Stimulated activated CD8-positive, alpha-beta memory T cell treated with anti-CD3 and anti-CD28 coated beads, Interleukin-12 subunit alpha, Interleukin-12 subunit beta, amount 100 ng/mL, for 24 hours (primary cell): ENCODE measurements around the gene VPS13C.

Experiments
- DNase-seq: peaks from one replicate; pipeline ENCODE4 v3.0.0-alpha.2; 2020; ENCODE audit errors: extremely low read depth

The VPS13C gene, protein sequence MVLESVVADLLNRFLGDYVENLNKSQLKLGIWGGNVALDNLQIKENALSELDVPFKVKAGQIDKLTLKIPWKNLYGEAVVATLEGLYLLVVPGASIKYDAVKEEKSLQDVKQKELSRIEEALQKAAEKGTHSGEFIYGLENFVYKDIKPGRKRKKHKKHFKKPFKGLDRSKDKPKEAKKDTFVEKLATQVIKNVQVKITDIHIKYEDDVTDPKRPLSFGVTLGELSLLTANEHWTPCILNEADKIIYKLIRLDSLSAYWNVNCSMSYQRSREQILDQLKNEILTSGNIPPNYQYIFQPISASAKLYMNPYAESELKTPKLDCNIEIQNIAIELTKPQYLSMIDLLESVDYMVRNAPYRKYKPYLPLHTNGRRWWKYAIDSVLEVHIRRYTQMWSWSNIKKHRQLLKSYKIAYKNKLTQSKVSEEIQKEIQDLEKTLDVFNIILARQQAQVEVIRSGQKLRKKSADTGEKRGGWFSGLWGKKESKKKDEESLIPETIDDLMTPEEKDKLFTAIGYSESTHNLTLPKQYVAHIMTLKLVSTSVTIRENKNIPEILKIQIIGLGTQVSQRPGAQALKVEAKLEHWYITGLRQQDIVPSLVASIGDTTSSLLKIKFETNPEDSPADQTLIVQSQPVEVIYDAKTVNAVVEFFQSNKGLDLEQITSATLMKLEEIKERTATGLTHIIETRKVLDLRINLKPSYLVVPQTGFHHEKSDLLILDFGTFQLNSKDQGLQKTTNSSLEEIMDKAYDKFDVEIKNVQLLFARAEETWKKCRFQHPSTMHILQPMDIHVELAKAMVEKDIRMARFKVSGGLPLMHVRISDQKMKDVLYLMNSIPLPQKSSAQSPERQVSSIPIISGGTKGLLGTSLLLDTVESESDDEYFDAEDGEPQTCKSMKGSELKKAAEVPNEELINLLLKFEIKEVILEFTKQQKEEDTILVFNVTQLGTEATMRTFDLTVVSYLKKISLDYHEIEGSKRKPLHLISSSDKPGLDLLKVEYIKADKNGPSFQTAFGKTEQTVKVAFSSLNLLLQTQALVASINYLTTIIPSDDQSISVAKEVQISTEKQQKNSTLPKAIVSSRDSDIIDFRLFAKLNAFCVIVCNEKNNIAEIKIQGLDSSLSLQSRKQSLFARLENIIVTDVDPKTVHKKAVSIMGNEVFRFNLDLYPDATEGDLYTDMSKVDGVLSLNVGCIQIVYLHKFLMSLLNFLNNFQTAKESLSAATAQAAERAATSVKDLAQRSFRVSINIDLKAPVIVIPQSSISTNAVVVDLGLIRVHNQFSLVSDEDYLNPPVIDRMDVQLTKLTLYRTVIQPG (N-terminal part only)

DNA sequence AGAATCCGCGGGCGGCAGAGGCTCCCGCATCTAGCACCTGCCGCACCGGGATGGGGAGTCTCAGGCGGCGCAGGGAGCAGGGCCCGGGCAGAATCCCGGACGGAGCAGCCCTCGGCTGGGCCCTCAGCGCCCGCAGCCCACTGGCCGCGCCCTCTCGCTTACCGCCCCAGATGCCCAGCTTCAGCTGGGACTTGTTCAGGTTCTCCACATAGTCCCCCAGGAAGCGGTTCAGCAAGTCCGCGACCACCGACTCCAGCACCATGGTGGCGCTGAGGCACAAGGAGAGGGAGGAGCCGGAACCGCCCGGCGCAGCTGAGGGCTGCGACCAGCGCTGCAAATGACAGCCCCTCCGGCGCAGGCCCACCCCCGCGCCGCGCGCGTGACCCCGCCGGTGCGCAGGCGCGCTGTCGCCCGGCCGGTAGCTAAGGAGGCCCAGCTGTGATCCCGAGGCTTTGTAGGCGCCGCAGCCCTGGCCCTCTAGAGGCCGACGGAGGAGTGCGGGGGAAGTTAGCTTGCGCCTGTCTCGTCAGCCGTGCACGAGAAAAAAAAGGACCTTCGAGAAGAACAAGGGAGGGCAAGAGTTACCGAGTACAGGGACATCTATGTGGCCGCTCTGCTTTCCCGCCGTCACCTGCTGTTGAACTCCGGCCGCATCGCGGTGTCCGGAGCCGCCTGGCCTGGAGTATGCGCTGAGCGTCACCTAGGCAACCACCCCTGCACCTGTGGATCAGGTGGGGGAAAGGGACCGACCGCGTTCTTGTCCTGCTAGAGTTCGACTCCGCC lies at the start of gene VPS13C:
Gene VPS13C (minus strand): TSS at position 335 of the 783 bp plus-strand sequence. CDS start 73 bp downstream, at position 262.
- DNase-seq: peak; percentile 72

DNA sequence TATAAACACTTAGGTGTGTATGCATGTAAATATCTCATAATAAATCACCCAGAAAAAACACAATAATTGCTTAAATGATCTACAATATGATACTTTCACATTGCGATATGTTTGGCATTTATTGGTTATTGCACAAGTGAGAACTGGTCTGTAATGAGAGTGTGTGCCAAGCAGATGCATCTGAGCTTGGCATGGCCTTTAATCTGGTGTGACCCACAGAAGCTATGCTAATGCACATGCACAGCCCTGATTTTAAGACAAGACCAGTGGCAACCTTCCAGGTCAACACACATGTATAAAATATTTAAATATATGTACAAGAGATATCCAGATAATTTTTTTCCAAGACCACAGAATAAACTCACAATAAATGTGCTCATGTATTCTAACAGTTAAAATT lies 49.2 kb upstream of the VPS13C start:
- no peak for DNase-seq

DNA sequence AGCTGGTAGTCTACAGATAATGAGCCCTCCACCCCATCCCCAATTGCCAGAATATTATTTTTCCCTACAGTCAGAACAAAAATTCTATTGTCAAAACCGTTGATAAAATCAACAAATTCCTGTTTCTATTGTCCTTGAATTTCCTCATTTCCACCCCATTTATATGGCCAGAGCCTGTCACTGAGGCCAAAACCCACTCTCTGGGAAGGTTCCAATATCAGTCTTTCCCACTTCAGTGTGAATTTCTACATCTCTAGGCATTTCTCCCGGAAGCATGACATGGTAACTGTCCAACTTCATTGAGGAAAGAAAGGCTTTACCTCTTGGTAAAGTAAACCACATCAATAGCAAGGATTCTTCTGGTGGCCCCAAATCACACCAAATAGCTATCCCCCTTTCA lies 48.2 kb upstream of the VPS13C start:
- DNase-seq: no peak

DNA sequence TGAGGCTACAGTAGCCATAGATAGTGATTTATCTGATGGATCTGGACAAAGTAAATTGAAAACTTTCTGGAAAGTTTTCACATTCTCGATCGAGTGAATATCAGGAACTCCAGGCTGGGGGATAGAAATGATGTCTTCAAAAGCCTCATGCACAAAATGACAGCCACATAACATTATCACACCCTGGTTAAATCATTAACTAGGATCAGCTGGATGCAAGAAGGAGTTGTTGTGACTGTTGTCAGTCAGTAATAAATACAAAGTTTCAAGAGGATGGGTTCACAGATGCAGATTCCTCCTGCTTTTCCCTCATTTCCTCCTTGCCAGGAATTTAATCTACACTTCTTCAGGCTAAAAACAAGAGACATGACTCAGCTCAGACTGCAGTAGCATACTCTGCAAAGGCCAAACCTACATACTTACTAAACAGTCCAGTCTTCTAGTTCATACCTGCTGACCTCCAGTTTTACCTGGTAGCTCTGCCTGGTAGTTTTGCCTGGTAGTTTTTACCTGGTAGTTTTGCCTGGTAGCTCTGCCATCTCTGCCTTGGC lies 47.4 kb upstream of the VPS13C start:
- DNase-seq: no peak

DNA sequence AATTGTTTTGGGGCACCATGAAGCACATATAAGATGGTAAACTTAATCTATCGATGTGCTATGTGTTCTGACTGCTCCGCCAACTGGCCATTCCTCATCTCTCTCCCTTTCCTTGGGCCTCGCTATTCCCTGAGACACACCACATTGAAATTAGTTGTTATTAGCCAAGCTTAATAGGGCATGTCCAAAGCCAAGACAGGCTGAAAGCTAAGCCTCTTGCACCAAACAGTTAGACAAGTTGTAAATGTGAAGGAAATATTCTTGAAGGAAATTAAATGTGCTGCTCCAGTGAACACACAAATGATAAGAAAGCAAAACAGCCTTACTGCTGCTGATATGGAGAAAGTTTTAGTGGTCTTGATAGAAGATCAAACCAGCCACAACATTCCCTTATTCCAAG lies 45.8 kb upstream of the VPS13C start:
- no peak for DNase-seq

DNA sequence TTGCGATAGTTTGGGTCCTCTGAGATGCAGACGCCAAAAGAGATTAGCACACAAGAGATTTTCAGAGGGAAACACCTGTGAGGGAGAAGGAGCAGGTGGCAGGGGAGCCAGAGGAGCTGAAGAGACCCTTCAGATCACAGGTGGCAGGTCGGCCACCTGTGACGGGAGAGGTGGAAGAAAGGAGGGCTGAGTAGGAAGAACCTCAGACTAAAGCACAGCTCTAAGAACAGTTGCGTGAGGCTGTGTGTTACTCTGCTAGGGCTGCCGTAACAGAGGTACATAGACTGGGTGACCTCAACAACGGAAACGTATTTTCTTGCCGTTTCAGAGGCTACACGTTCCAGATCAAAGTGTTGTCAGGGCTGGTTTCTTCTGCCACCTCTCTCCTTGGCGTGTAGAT lies 45.0 kb upstream of the VPS13C start:
- DNase-seq: no peak

DNA sequence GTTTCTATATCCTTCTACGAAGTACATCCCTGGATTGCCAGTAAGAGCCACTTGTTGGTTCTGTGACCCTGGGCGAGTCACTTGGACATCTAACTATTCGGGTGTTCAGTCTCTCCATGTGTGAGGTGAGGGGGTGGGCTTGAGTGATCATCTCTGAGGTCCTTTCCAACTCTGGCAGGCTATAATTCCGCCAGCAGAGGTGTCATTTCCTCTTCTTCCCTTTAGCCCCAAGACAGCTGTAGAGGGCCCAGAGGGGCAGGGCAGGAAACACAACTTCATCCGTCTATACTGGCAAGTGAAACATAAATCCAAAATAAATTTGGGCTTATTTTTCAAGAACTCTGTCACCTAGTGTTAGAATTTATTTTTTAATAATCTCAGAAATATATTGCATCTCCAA lies 44.6 kb upstream of the VPS13C start:
- no peak for DNase-seq

DNA sequence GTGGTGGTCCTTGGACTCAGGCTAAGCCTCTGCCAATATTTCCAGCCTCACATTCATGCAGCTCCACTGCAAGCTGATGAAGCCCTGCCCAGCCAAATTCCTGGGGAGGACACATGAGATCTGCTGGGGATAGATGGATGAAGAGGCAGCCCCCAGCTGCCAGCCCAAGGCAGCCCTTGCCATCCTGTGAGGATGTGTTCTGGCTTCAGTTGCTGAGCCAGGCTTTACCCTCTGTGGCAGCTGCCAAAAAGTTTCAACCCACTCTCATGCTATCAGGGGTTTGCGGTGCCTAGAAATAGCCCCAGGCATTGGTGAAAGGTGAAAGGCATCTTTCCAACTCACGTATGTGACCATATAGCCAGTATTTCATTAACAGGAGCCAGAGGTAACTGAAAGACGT lies 44.2 kb upstream of the VPS13C start:
- no peak for DNase-seq

DNA sequence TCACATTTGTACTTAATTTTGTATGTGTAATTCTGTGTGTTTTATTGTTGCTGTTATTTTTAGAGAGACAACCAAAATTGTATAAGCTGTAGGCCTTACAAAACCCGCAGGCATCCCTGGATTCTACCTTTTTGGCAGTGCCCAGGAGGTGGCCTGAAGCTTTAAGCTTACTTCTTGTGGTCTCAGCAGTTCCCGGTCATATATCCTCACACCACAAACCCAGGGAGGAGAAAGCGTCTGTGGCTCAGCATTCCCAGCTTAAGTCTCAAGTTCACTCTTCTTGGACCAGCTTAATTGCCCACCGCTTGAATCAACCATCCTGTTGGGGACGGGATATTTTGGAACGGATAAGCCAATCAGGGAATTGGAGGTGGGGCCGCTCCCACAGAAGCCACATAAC lies 43.2 kb upstream of the VPS13C start:
- DNase-seq: no peak

DNA sequence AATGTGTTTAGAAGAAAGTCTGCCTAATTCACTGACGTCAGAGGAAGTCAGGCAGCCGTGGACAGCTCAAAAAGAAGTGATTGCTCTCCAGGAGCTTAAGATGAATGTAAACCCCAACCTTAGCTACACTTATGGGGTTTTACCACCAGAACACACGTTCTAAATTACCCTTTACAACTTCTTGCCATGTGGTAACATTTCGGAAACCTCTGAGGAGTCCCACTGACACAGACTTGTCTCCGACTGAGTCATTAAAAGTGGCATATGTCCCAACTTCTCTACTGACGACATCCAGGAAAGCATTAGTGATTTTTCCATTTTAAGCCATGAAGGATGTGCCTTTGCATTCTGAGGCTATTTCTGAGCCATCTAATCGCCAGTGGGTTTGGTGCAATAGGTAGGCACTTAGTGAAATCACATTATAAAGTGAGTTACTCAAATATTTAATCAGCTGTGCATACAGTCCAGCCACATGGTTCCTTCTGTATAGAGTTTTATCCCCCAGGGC lies 38.9 kb upstream of the VPS13C start:
- no peak for DNase-seq

DNA sequence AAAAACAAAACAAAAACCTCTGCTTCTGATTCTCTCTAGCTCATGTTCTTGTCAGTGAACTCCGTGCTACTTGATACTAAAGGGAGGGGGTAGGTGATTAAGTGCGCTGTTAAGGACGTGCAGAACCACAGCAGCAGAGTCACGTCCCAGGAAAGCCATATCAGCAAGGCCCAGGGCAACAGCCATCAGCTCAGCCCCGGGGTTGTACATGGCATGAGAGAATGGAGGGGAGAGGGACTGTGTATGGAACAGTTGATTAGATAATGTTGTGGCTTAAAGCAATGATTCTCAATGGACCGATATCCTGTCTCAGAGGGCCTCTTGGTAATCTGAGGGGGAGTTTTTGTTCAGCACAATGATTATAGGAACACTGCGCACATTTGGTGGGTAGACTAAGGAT lies 34.1 kb upstream of the VPS13C start:
- DNase-seq: no peak

DNA sequence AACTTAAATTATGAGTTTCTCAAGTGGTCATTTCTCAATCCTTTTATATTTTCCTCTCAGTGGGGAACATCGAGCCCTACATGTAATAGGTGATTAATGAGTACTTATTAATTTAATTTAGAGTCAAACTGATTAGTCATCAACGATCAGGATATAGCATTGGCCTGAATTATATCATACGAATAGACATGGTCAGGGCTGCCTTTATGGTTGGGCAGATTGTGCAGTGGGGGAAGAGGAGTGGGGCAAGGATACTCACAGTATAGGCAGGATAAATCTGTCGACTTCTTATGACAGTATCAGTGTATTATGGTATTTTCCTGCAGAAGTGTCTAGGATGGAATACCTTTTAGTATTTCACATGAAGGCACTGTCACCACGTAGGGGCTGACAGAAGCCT lies 33.6 kb upstream of the VPS13C start:
- DNase-seq: no peak

DNA sequence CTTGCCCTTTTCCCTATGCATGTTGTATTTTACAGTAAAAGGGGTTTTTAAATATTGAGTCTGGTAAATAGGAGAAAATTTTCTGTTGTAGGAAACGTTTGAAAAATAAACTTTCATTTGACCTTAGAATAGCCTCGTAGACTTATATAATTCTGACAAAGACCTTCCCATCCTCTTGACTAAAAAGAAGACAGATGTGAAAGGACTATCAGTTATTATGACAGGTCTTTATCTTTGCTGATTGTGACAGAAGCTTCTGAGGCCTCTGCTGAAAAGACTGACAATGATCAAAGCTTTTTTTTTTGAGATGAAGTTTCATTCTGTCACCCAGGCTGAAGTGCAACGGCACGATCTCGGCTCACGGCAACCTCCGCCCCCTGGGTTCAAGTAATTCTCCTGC lies 30.7 kb upstream of the VPS13C start:
- DNase-seq: no peak

DNA sequence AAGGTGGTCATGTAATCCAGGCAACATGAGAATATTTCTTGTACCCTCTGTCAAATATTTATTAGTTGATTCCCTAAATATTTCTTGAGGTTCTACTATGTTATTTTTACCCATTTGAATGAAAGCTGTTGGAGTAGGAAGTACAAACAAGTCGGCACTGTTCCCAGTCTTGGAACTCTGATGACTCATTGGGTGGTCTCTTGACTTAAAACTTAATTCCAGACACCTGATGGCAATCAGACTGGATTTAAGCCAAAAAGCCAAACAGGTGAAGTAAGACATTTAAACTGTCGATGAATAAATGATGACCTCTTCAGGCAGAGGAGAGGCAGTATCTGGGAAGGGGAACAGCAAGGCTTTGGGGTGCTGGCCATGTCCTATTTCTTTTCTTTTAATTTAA lies 29.4 kb upstream of the VPS13C start:
- DNase-seq: no peak

DNA sequence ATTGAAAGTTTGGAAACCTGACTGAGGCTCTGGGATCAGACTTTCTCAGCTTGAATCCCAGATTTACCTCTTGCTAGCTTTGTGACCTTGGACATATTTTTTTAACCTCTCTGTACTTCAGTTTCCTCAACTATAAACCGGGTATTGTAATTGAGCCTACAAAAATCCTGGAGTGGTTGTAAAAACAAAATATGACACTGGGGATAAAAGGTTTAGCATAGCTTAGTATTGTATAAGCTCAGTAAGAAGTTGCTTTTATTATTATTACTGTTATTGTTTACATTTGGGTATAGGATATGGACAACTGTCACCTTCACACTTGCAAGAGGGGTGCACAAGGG lies 28.1 kb upstream of the VPS13C start:
- no peak for DNase-seq

DNA sequence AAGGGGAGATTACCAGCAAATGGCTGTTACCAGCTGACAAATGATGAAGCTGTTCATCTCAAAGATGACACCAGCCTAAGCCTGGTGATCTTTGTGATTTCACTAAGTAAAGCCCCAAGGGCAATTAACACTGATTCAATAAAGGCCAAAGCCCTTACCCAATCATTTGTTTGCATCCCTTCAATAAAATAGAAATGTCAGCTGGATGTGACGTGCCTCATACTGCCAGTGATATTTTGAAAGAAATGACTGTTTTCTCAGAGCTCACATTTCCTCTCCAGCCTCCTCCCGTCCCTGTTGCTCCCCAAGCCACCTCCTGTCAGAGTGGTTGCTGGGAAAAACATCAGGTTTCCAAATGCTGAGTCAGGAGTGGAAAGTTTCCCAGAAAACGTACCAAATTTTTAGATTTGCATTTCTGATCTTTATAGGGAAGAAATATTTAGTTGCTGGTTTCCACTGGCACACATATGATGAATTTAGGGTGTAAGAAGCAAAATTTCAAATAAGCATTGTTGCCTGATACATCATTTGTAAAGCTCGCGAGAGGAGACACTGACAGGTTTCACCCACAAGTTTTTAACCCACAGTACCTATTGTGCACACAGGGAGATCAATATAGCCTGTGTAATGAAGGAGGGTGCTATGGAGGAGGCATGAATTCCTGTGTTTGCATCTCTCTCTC lies 27.6 kb upstream of the VPS13C start:
- DNase-seq: no peak

DNA sequence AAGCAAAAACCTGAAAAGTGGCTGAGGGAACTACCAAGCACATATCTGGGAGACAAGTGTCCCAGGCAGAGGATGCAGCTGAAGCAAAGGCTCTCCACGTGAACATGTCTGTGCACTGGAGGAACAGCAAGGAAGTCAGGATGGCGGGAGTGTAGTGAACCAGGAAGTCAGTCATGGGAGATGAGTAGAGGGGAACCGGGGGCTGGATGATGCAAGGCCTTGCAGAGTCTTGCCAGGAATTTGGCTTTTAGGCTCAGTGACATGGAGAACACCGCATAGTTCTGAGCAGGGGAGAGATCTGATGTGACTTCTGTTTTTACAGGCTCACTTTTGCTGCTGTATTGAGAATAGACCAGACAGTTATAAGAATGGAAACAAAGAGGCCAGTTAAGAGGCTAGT lies 25.5 kb upstream of the VPS13C start:
- no peak for DNase-seq

DNA sequence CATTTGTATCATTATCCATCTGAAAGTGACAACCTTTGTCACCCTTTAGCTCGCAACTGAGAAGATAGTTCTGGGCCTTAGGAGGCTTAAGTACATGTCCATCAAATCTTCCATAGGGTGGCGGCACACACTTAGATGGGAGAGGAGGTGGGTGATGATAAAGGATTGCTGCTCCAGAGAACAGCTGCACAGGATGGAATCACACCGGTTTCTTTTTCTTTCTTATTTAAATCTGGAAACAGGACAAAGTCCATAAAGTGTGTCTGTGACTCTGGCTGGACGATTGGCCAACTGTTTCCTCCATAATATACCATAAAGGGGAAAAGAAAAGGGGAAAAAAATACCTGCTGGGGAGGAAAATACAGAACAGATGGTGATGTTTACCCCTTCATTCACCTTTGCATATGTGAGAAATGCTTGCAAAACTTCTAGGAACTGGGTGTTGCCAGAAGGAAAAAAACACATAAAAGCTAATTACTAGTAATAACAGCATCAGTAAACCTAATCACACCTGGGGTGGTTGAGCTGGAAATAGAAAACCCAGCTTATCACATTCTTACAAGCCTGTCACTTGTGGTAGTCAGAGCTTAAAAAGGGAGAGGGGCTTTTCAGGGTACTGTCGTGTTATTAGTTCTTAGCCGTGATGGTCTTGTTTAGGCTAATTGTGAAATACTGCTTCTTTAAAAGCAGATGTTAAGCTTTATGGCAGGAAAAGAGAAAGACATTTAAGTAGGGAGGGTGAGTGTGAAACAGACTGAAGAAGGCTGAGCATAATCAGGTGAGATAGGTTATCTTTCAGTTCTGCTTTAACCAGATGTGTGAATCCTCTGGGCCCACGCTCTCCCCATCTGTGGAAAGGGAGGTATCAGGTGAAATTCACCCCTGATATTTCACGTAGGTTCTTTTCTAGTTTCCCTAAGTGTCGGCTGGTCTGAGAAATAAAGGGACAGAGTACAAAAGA lies 23.2 kb upstream of the VPS13C start:
- DNase-seq: no peak

DNA sequence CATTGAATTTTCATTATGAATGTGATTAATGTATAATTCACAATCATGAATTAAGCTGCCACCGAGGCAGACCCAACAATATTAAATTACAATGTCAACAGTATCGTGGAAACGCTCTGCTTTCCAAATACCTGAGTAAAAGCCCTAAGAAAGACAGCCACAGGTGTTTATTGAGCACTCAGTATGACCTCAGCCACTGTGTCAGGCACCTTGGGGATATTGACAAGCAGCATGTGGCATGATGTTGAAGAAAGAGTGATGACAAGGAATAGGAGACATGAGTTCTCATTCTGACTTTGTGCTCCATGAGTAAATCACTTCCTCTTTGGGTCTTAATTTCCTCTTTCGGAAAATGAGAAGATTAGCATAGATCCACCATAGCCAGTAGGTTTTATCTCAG lies 19.3 kb upstream of the VPS13C start:
- DNase-seq: no peak
